Activated naive CD8-positive, alpha-beta T cell treated with anti-CD3 and anti-CD28 coated beads for 36 hours (primary cell): ENCODE data around the gene REL. TPM values are rescaled to one million over a fixed set of nuclear protein-coding genes. Genes with fewer than 3 reads are reported as not detected.
"Not testable (repeated sequence)": the region's sequence is repeated elsewhere in the genome, so short reads cannot be mapped to it uniquely, and the experiment has no call there.

Experiments
- DNase-seq: peaks from one replicate; pipeline ENCODE4 v3.0.0; 2021
- H3K27ac Mint-ChIP-seq: one replicate; pipeline ENCODE4 v1.8.0; 2022; ENCODE audit warnings: mild to moderate bottlenecking, moderate library complexity, mixed read lengths
- H3K27me3 Mint-ChIP-seq: one replicate; pipeline ENCODE4 v1.8.0; 2022; ENCODE audit warnings: mild to moderate bottlenecking, mixed read lengths
- H3K36me3 Mint-ChIP-seq: one replicate; pipeline ENCODE4 v1.8.0; 2021; ENCODE audit warnings: mild to moderate bottlenecking, mixed read lengths
- H3K4me1 Mint-ChIP-seq: one replicate; pipeline ENCODE4 v1.8.0; 2021; ENCODE audit warnings: mixed read lengths
- H3K4me3 Mint-ChIP-seq: one replicate; pipeline ENCODE4 v1.8.0; 2022; ENCODE audit warnings: mild to moderate bottlenecking, moderate library complexity, mixed read lengths
- H3K9me3 Mint-ChIP-seq: one replicate; pipeline ENCODE4 v1.8.0; 2022; ENCODE audit warnings: mixed read lengths
- total RNA-seq, 2 experiments: library from RNA; stranded (reverse); gene quantifications; one replicate each; pipeline ENCODE4 v1.2.3, GENCODE V29; 2021

The REL gene
- total RNA-seq, 2 experiments from 2014 or later = 61.5 to 62.4 TPM

DNA sequence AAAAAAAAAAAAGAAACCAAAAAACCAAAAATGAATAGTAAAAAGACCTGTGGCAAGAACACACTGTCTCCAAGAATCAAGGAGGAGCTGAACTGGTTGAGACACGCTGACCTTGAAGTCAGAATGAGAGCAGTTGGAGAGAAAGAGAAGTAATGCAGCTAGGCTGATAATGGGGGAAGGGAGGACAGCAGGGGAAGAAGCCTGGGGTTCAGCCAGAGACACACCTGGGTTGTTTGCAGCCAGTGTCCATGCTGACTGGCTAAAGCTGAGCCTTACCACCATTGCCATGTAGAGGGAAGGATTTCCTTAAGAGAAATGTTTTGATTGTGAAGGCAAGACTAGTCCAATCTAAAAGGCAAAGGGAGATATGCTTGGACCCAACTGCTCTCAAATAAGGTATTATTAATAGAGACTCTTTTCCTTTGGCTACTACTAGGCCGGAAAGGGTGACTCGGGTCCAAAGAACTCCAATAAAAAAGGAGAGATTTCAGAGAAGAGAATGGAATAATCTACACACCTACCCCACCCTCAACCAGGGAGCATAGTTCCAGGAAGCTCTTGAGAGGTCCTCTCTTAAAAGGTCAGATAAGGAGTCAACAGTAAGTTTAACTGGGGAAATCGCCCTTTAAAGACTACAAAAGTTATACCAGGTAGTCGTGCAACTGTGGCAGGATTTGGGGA lies 25.2 kb upstream of the REL start:
- no peak overlapping the region for H3K27ac Mint-ChIP-seq
- H3K9me3 Mint-ChIP-seq = no peaks in the 10 kb centered on the region
- no peaks in the 10 kb centered on the region for H3K27me3 Mint-ChIP-seq
- peaks cover 11% of the 10 kb centered on the region for H3K4me1 Mint-ChIP-seq
- no peak for DNase-seq
- no peaks in the 10 kb centered on the region for H3K36me3 Mint-ChIP-seq
- H3K4me3 Mint-ChIP-seq = no peak overlapping the region

- no peaks in the 10 kb centered on the region for H3K9me3 Mint-ChIP-seq
- H3K27ac Mint-ChIP-seq = no peak overlapping the region
- DNase-seq = no peak
- H3K36me3 Mint-ChIP-seq = no peaks in the 10 kb centered on the region
- H3K4me1 Mint-ChIP-seq = peaks cover 12% of the 10 kb centered on the region
- no peak overlapping the region for H3K4me3 Mint-ChIP-seq
- H3K27me3 Mint-ChIP-seq = no peaks in the 10 kb centered on the region
These were observed 24.3 kb upstream of the REL start for GRCh38 chr2:60857056-60857455.

- no peak for DNase-seq
- H3K27ac Mint-ChIP-seq = no peak overlapping the region
- no peaks in the 10 kb centered on the region for H3K36me3 Mint-ChIP-seq
- H3K9me3 Mint-ChIP-seq = no peaks in the 10 kb centered on the region
- no peak overlapping the region for H3K4me3 Mint-ChIP-seq
- H3K4me1 Mint-ChIP-seq = peaks cover 17% of the 10 kb centered on the region
- H3K27me3 Mint-ChIP-seq = no peaks in the 10 kb centered on the region
These were observed 22.5 kb upstream of the REL start for GRCh38 chr2:60858897-60859311.

- no peak for DNase-seq
- H3K4me3 Mint-ChIP-seq = no peak overlapping the region
- H3K36me3 Mint-ChIP-seq = peaks cover 4% of the 10 kb centered on the region
- H3K4me1 Mint-ChIP-seq = peaks cover 8% of the 10 kb centered on the region
- H3K27ac Mint-ChIP-seq = no peak overlapping the region
- peaks cover 9% of the 10 kb centered on the region for H3K9me3 Mint-ChIP-seq
- H3K27me3 Mint-ChIP-seq = no peaks in the 10 kb centered on the region
These were observed 19.6 kb upstream of the REL start for GRCh38 chr2:60861736-60862135.

- H3K4me1 Mint-ChIP-seq = peaks cover 12% of the 10 kb centered on the region
- no peak for DNase-seq
- H3K27me3 Mint-ChIP-seq = no peaks in the 10 kb centered on the region
- no peak overlapping the region for H3K27ac Mint-ChIP-seq
- H3K4me3 Mint-ChIP-seq = no peak overlapping the region
- peaks cover 12% of the 10 kb centered on the region for H3K36me3 Mint-ChIP-seq
- peaks cover 16% of the 10 kb centered on the region for H3K9me3 Mint-ChIP-seq
These were observed 18.7 kb upstream of the REL start for GRCh38 chr2:60862642-60863041.

GRCh38 chr2:60865361-60865760 lies 16.0 kb upstream of the REL start:
- Mint-ChIP-seq H3K4me1 (peaks cover 22% of the 10 kb centered on the region), H3K36me3 (peaks cover 22% of the 10 kb centered on the region), H3K9me3 (peaks cover 27% of the 10 kb centered on the region)
- H3K27ac Mint-ChIP-seq, H3K4me3 Mint-ChIP-seq, H3K27me3 Mint-ChIP-seq, DNase-seq: not testable (repeated sequence)

DNA sequence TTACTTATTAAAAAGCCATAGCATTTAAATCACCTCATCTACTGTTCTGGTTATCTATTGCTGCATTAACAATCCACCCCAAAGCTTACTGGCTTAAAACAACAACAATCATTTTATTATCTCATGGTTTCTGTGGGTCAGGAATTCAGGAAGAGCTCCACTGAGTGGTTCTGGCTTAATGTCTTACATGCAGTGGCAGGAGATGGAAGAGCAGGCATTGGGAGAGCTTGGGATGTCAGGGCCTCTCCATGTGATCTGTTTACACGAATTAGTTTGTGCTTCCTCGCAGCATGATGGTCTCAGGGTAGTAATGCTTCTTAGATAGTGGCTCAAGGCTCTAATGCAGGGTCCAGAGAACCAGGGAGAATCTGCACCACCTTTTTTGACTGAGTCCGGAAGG lies 14.4 kb upstream of the REL start:
- peaks cover 27% of the 10 kb centered on the region for H3K9me3 Mint-ChIP-seq
- H3K27me3 Mint-ChIP-seq = no peaks in the 10 kb centered on the region
- H3K27ac Mint-ChIP-seq = peak overlapping the region; percentile 39
- no peak for DNase-seq
- peaks cover 22% of the 10 kb centered on the region for H3K4me1 Mint-ChIP-seq
- peaks cover 24% of the 10 kb centered on the region for H3K36me3 Mint-ChIP-seq
- H3K4me3 Mint-ChIP-seq = no peak overlapping the region

GRCh38 chr2:60867848-60868247 lies 13.5 kb upstream of the REL start:
- peak overlapping the region; percentile 34 for H3K4me3 Mint-ChIP-seq
- peak; percentile 16 for DNase-seq
- peak overlapping the region; percentile 89 for H3K27ac Mint-ChIP-seq
- peaks cover 25% of the 10 kb centered on the region for H3K4me1 Mint-ChIP-seq
- peaks cover 27% of the 10 kb centered on the region for H3K9me3 Mint-ChIP-seq
- H3K36me3 Mint-ChIP-seq = peaks cover 24% of the 10 kb centered on the region
- H3K27me3 Mint-ChIP-seq = no peaks in the 10 kb centered on the region

DNA sequence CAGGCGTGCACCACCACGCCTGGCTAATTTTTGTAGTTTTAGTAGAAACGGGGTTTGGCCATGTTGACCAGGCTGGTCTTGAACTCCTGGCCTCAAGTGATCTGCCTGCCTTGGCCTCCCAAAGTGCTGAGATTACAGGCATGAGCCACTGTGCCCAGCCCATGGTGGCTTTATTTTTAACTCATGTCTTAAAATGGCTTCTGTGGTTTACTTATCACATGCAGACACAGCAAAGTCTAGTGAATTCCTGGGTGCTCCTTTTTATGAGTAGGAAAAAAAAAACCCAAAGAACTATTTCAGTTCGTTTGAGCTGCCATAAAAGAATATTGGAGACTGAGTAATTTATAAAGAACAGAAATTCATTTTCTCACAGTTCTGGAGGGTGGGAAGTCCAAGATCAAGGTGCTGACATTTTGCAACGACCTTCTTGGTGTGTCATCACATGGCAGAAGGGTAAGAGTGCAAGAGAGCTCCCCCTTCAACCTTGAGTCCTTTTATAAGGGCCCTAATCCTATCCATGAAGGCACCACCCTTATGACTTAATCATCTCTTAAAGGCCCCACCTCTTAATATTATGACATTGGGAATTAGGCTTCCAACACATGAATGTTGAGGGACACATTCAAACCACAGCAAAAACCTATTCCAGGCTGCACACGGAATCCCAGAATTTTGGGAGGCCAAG lies 12.6 kb upstream of the REL start:
- H3K4me1 Mint-ChIP-seq = peaks cover 31% of the 10 kb centered on the region
- no peak overlapping the region for H3K4me3 Mint-ChIP-seq
- H3K27me3 Mint-ChIP-seq = no peaks in the 10 kb centered on the region
- DNase-seq = no peak
- H3K27ac Mint-ChIP-seq = peak overlapping the region; percentile 89
- peaks cover 24% of the 10 kb centered on the region for H3K36me3 Mint-ChIP-seq
- H3K9me3 Mint-ChIP-seq = peaks cover 27% of the 10 kb centered on the region

GRCh38 chr2:60872510-60872928 lies 8.9 kb upstream of the REL start:
- DNase-seq = no peak
- Mint-ChIP-seq H3K4me3 (no peak overlapping the region), H3K27me3 (no peaks in the 10 kb centered on the region), H3K9me3 (peaks cover 16% of the 10 kb centered on the region), H3K36me3 (peaks cover 20% of the 10 kb centered on the region), H3K4me1 (peaks cover 28% of the 10 kb centered on the region), H3K27ac (peak overlapping the region; percentile 68)

DNA sequence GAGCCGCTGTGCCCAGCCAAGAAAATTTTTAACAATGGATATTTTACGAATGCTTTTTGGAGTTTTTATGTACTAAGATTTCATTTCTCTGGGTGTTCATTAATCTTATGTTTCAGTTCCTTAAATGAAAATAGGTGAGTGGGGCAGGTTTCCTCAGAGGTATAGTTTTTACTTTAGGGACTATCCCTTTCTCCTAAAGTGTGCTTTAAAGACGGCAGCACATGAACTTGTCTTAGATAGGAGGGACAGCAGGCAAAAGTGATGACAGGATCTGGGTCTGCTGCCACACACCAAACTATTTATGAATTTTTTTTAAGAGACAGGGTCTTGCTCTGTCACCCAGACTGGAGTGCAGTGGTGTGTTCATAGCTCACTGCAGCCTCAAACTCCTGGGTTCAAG lies 8.0 kb upstream of the REL start:
- Mint-ChIP-seq H3K9me3 (peaks cover 8% of the 10 kb centered on the region), H3K36me3 (peaks cover 12% of the 10 kb centered on the region), H3K27me3 (no peaks in the 10 kb centered on the region), H3K4me3 (no peak overlapping the region), H3K4me1 (peaks cover 20% of the 10 kb centered on the region), H3K27ac (peak overlapping the region; percentile 54)
- no peak for DNase-seq

DNA sequence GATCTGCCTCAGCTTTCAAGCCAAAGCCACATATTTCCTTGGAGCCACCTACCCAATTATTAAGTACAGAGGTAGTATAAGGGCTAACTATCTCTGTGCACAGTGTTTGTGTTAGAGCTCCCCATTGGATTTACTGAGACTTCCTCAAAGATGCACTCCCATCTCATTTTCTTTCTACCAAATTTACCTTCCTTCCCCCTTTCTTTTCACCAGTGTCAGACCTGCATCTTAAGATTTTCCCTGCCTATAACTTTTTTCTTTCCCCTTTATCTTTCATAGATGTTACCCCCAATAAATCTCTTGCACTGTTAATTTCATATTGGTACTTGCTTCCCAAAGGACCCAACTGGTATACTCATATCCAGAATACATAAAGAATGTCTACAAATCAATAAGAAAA lies 5.9 kb upstream of the REL start:
- no peak for DNase-seq
- H3K27ac Mint-ChIP-seq = no peak overlapping the region
- no peaks in the 10 kb centered on the region for H3K27me3 Mint-ChIP-seq
- peaks cover 4% of the 10 kb centered on the region for H3K9me3 Mint-ChIP-seq
- H3K36me3 Mint-ChIP-seq = peaks cover 8% of the 10 kb centered on the region
- H3K4me1 Mint-ChIP-seq = peaks cover 26% of the 10 kb centered on the region
- H3K4me3 Mint-ChIP-seq = no peak overlapping the region

- H3K27me3 Mint-ChIP-seq = no peaks in the 10 kb centered on the region
- peaks cover 34% of the 10 kb centered on the region for H3K36me3 Mint-ChIP-seq
- peak overlapping the region; percentile 90 for H3K27ac Mint-ChIP-seq
- peak overlapping the region; percentile 78 for H3K4me3 Mint-ChIP-seq
- peaks cover under 1% of the 10 kb centered on the region for H3K9me3 Mint-ChIP-seq
- peaks cover 19% of the 10 kb centered on the region for H3K4me1 Mint-ChIP-seq
- DNase-seq = no peak
These were observed 729 bp upstream of the REL start for GRCh38 chr2:60880643-60881046.

DNA sequence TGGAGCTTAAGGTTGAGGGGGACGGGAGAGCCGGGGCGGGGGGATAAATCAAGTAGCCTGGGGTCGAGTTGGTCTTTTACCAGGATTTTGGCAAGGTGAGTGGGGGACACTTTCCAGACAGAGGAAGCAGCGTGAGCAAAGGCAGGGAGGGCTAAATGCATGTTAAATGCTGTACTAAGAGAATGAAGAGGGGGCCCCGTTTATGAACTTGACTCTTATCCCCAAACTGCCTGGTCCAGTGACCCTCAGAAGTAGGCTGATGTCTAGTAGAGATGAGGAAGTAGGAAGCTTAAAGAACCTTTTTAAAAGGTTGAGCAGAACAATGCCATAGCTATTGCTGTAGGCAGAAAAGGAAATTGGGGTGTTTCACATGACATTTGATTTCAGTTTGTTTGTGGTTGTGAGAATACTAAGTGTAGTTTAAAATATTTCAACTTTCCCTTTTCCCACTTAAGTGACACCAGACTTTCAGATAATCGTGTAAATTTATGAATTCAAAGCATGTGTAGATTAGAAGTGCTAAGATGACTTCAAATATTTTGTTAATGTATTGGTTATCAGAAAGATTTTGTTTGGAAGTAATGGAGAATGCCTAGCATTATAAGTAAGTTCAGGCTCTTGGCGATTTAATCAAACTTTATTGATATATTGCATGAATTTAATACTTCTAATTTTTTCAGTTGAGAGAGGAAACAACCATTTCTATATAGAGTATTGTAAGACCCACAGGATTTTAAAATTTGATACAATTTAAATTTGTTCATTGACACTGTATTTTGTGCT lies 1.8 kb downstream of the REL start:
- peaks cover 33% of the 10 kb centered on the region for H3K4me1 Mint-ChIP-seq
- peak overlapping the region; percentile 98 for H3K27ac Mint-ChIP-seq
- H3K9me3 Mint-ChIP-seq = no peaks in the 10 kb centered on the region
- DNase-seq = no peak
- H3K4me3 Mint-ChIP-seq = peak overlapping the region; percentile 100
- H3K36me3 Mint-ChIP-seq = peaks cover 45% of the 10 kb centered on the region
- no peaks in the 10 kb centered on the region for H3K27me3 Mint-ChIP-seq

- H3K4me1 Mint-ChIP-seq = peaks cover 40% of the 10 kb centered on the region
- DNase-seq = no peak
- H3K4me3 Mint-ChIP-seq = peak overlapping the region; percentile 100
- H3K27ac Mint-ChIP-seq = peak overlapping the region; percentile 98
- no peaks in the 10 kb centered on the region for H3K27me3 Mint-ChIP-seq
- peaks cover 52% of the 10 kb centered on the region for H3K36me3 Mint-ChIP-seq
- no peaks in the 10 kb centered on the region for H3K9me3 Mint-ChIP-seq
These were observed 2.5 kb downstream of the REL start for GRCh38 chr2:60883896-60884295.
